Subcutaneous adipose tissue (tissue), 4 donors: ENCODE results near the gene DDX52. TPM values are rescaled to one million over a fixed set of nuclear protein-coding genes. Genes with fewer than 3 reads are reported as not detected.

Experiments used
- CTCF ChIP-seq: fragments of 450-650 bp; IDR thresholded peaks from one replicate; pipeline ENCODE4 v1.5.1; 2016; ENCODE audit warnings: low read depth, mild to moderate bottlenecking, control low read depth, antibody characterized with exemption, moderate library complexity
- total RNA-seq, 4 donors: library from RNA; depleted of rRNA; stranded (reverse); fragments of >200 nt; gene quantifications; one replicate each; pipeline ENCODE4 v1.1.0, GENCODE V29; 2016

Gene DDX52
- total RNA-seq, 4 donors from 2014 or later = 15.6 to 21.0 (median 17.3) TPM

GRCh38 chr17:37605813-37606505, 37.3 kb downstream of the DDX52 start:
- no peak for TF ChIP-seq CTCF

- TF ChIP-seq CTCF = no peak
These were observed 38.2 kb downstream of the DDX52 start for GRCh38 chr17:37605081-37605480.

DNA sequence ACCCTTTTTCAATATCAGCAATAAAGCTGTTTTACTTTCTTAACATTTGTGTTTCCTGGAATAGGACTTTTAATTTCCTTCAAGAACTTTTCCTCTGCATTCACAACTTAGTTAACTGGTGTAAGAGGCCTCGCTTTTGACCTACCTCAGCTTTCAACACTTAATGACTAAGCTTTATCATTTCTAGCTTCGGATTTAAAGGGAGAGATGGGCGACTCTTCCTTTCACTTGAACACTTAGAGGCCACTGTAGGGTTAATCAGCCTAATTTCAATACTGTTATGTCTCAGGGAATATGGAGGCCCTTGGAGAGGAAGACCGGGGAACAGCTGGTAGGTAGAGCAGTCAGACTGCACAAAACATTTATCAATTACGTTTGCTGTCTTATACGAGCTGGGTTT, 38.7 kb downstream of the DDX52 start:
- no peak for TF ChIP-seq CTCF

GRCh38 chr17:37598145-37598544, 45.1 kb downstream of the DDX52 start:
- no peak for TF ChIP-seq CTCF

DNA sequence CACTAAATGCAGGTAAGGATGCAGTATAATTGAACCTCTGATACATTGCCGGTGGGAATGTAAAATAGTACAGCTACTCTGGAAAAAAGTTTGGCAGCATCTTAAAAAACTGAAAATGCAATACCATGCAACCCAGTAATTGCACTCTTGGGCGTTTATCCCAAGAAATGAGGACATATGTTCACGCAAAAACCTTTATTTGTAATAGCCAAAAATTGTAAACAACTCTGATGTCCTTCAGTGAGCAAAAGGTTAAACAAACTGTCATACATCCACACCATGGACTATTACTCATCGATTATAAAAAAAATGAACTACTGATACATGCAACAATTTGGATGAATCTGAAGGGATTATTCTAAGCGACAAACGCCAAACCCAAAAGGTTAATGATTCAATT, 51.0 kb downstream of the DDX52 start:
- TF ChIP-seq CTCF = no peak

- TF ChIP-seq CTCF = no peak
These were observed 58.2 kb downstream of the DDX52 start for GRCh38 chr17:37585066-37585465.

DNA sequence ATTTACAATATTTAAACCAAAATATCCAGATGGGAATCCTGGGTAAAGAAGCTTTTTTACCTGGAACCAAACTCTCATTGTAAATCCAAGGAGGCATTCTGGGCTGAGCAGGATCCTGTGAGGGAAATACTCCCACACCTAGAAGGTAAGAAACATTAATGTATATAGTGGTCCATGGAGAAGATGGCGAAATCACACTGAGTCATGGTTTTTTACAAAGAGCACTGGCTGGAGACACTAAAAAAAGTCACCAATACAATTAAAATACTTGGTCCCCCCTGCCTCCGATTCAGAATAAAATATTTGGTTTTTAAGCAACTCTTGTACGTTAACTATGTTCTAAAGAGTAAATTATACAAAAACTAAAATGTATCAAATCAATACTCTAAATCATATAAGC, 67.0 kb downstream of the DDX52 start:
- no peak for TF ChIP-seq CTCF
